ENCODE measurements around the gene SIPA1L2.

DNA sequence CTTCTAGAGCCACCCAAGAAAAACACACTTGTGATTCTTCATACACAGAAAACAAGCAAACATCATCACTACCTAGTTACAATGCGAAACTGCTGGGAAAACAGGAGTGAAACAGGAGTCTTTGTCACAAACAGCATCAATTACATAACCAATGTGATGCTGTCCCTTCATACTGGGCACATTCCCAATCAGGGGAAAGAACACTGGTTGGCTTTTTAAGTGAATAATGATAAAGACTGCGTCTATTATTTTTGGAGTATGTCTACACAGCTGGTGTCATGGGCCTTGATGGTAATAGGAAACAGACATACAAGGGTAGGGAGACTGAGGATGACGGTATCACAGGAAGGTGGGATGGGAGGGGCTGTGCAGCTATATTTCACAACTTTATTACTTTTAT lies 43.3 kb downstream of the SIPA1L2 start:
- TF ChIP-seq TAF1 (IDR thresholded peaks at IDR 0.05; ENCODE audit: borderline replicate concordance, insufficient read depth, low read length) (no peak), SIN3A (IDR thresholded peaks at IDR 0.05; ENCODE audit: borderline replicate concordance, insufficient read depth, low read length) (no peak), POLR2AphosphoS5 (IDR thresholded peaks at IDR 0.05; ENCODE audit: low read depth, low read length) (no peak), FOXP2 (optimal IDR thresholded peaks at IDR 0.05; ENCODE audit: borderline replicate concordance, extremely low read depth, extremely low read length, insufficient read depth) (no peak)
- TF ChIP-seq, protein P1, sequence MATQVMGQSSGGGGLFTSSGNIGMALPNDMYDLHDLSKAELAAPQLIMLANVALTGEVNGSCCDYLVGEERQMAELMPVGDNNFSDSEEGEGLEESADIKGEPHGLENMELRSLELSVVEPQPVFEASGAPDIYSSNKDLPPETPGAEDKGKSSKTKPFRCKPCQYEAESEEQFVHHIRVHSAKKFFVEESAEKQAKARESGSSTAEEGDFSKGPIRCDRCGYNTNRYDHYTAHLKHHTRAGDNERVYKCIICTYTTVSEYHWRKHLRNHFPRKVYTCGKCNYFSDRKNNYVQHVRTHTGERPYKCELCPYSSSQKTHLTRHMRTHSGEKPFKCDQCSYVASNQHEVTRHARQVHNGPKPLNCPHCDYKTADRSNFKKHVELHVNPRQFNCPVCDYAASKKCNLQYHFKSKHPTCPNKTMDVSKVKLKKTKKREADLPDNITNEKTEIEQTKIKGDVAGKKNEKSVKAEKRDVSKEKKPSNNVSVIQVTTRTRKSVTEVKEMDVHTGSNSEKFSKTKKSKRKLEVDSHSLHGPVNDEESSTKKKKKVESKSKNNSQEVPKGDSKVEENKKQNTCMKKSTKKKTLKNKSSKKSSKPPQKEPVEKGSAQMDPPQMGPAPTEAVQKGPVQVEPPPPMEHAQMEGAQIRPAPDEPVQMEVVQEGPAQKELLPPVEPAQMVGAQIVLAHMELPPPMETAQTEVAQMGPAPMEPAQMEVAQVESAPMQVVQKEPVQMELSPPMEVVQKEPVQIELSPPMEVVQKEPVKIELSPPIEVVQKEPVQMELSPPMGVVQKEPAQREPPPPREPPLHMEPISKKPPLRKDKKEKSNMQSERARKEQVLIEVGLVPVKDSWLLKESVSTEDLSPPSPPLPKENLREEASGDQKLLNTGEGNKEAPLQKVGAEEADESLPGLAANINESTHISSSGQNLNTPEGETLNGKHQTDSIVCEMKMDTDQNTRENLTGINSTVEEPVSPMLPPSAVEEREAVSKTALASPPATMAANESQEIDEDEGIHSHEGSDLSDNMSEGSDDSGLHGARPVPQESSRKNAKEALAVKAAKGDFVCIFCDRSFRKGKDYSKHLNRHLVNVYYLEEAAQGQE (IDR thresholded peaks at IDR 0.05; ENCODE audit: insufficient read depth in 1 of 2, low read depth in 2 of 2, low read length in 2 of 2): no peak

Data from PFSK-1 (cell line).